Right lobe of liver (tissue), 6 donors: ENCODE data around the gene CEP72. TPM values are rescaled to one million over a fixed set of nuclear protein-coding genes. Genes with fewer than 3 reads are reported as not detected.
"Not testable (repeated sequence)": the region's sequence is repeated elsewhere in the genome, so short reads cannot be mapped to it uniquely, and the experiment has no call there.

Experiments used
- ATAC-seq, 4 donors: fragments of 200-7000 bp; cut with Tn5 transposase; one replicate each; pipeline ENCODE4 v1.9.1; 2020; ENCODE audit warnings: mild to moderate bottlenecking in 4 of 4, moderate library complexity in 4 of 4
- DNase-seq, 3 donors: peaks; one replicate each; pipeline ENCODE4 v3.0.0-alpha.2; 2020
- H3K27ac ChIP-seq, 3 donors: fragments of 200-600 bp; one replicate each; pipeline ENCODE4 v1.8.0; 2022
- H3K27me3 ChIP-seq, 2 donors: fragments of 200-600 bp; one replicate each; pipeline ENCODE4 v1.8.0; 2022
- H3K36me3 ChIP-seq, 4 donors: fragments of 200-600 bp; sonication (generic) in 1 of 4; one replicate each; pipeline versions ENCODE4 v1.5.1 to v1.8.0; 2017 to 2022; ENCODE audit warnings: control low read depth in 1 of 4
- H3K4me1 ChIP-seq, 4 donors: fragments of 200-600 bp; sonication (generic) in 1 of 4; one replicate each; pipeline versions ENCODE4 v1.5.1 to v1.8.0; 2017 to 2022; ENCODE audit warnings: control low read depth in 1 of 4
- H3K4me3 ChIP-seq, 3 donors: fragments of 200-600 bp; one replicate each; pipeline ENCODE4 v1.8.0; 2022
- H3K9me3 ChIP-seq, 4 donors: fragments of 200-600 bp; sonication (generic) in 1 of 4; one replicate each; pipeline versions ENCODE4 v1.5.1 to v1.8.0; 2017 to 2022; ENCODE audit warnings: control low read depth in 1 of 4
- CTCF ChIP-seq, 4 donors: fragments of 200-600 bp in 3 of 4; fragments of 450-650 bp in 1 of 4; IDR thresholded peaks; one replicate each; pipeline versions ENCODE4 v1.5.1 to v1.8.0; 2016 to 2022; ENCODE audit warnings: antibody characterized with exemption in 4 of 4, mild to moderate bottlenecking in 2 of 4
- POLR2A ChIP-seq: fragments of 450-650 bp; IDR thresholded peaks from one replicate; pipeline ENCODE4 v1.6.1; 2017; ENCODE audit warnings: antibody characterized with exemption, mild to moderate bottlenecking
- whole genome bisulfite sequencing: methylation state at CpG from one replicate; pipeline ENCODE4 v1.1.6; 2018; ENCODE audit warnings: low coverage, low lambda C conversion rate; ENCODE audit not compliant: insufficient coverage; ENCODE audit errors: missing lambda C conversion rate; 5-methylcytosine and 5-hydroxymethylcytosine counted together
- intact Hi-C, 2 donors: fragments of 100-400 bp; cut with DNase I; formaldehyde crosslinking; loops; one replicate each; pipeline versions ENCODE4 v1.11.2 to v1.14.1; 2022
- total RNA-seq, 6 experiments: library from RNA; depleted of rRNA in 2 of 6; stranded (reverse); fragments of >200 nt in 2 of 6; fragmentation: NEBNext Ultra II Directional in 3 of 6; extraction: Animal tissue kit (Norgen Biotek cat#: 25700) in 3 of 6; gene quantifications; one replicate each; pipeline versions ENCODE4 v1.1.0 to v1.2.4, GENCODE V29; 2016 to 2023
- donor health status: DM: no; HTN: yes; CAD: no.
- donor health status: DM: no; HTN: no; CAD: no.
- donor health status: DM: no; HTN: no; CAD: no.
- donor health status: DM: no; HTN: yes; CAD: no.
- donor health status: DM: no; HTN: yes; CAD: no.

Gene CEP72
- total RNA-seq, 6 experiments from 2014 or later, result 3.4 to 6.0 (median 4.2) TPM

GRCh38 chr5:603081-603998 lies 8.8 kb upstream of the CEP72 start:
- intact Hi-C loops, result no loop called here
- ATAC-seq (peak in 1 of 4 donors; percentile 8), DNase-seq (peak in 2 of 3 donors; percentile 39 to 41)
- Histone ChIP-seq H3K27me3 (no peaks in the 10 kb centered on the region), H3K27ac (no peak overlapping the region), H3K4me3 (no peak overlapping the region), H3K9me3 (no peaks in the 10 kb centered on the region), H3K36me3 (no peaks in the 10 kb centered on the region), H3K4me1 (no peaks in the 10 kb centered on the region)
- TF ChIP-seq POLR2A (no peak), CTCF (IDR thresholded peaks at IDR 0.05) (no peak)
- 40% methylated on average over 1 of the region's 32 CpGs for WGBS

GRCh38 chr5:604391-604831 lies 7.7 kb upstream of the CEP72 start:
- peak in 2 of 3 donors; percentile 29 to 50 for DNase-seq
- H3K4me1 ChIP-seq, result no peaks in the 10 kb centered on the region
- no peak overlapping the region for H3K27ac ChIP-seq
- no peaks in the 10 kb centered on the region for H3K36me3 ChIP-seq
- H3K9me3 ChIP-seq, result no peaks in the 10 kb centered on the region
- no peak overlapping the region for H3K4me3 ChIP-seq
- no peaks in the 10 kb centered on the region for H3K27me3 ChIP-seq
- intact Hi-C loops, result no loop called here
- ATAC-seq, result no peak
- TF ChIP-seq POLR2A (no peak), CTCF (IDR thresholded peaks at IDR 0.05) (no peak)
- WGBS, result 80% methylated on average over 1 of the region's 12 CpGs

GRCh38 chr5:605090-605489 lies 7.0 kb upstream of the CEP72 start:
- intact Hi-C loops, H3K36me3 ChIP-seq, H3K9me3 ChIP-seq, H3K27ac ChIP-seq, H3K4me3 ChIP-seq, H3K27me3 ChIP-seq, ATAC-seq, H3K4me1 ChIP-seq: not testable (repeated sequence)
- peak in 1 of 3 donors; percentile 14 for DNase-seq
- WGBS, result 89% methylated on average over 4 of the region's 6 CpGs

- 77% methylated on average over 4 of the region's 8 CpGs for WGBS
- no peaks in the 10 kb centered on the region for H3K4me1 ChIP-seq
- intact Hi-C loops, result no loop called here
Observed at GRCh38 chr5:606061-606460, 6.1 kb upstream of the CEP72 start.

More at GRCh38 chr5:606061-606460, 6.1 kb upstream of the CEP72 start:
- Histone ChIP-seq H3K9me3 (no peaks in the 10 kb centered on the region), H3K36me3 (no peaks in the 10 kb centered on the region), H3K4me3 (no peak overlapping the region), H3K27ac (no peak overlapping the region), H3K27me3 (no peaks in the 10 kb centered on the region)
- TF ChIP-seq POLR2A, result no peak
- TF ChIP-seq CTCF (IDR thresholded peaks at IDR 0.05), result no peak
- peak in 2 of 3 donors; percentile 25 to 32 for DNase-seq
- no peak for ATAC-seq
